Measurements from ENCODE around the gene NKAIN2.
"Not testable (repeated sequence)": the region's sequence is repeated elsewhere in the genome, so short reads cannot be mapped to it uniquely, and the experiment has no call there.

Gene NKAIN2

GRCh38 chr6:123972600-123973294 is 169.1 kb downstream of the NKAIN2 start:
- no peak for DNase-seq

DNA sequence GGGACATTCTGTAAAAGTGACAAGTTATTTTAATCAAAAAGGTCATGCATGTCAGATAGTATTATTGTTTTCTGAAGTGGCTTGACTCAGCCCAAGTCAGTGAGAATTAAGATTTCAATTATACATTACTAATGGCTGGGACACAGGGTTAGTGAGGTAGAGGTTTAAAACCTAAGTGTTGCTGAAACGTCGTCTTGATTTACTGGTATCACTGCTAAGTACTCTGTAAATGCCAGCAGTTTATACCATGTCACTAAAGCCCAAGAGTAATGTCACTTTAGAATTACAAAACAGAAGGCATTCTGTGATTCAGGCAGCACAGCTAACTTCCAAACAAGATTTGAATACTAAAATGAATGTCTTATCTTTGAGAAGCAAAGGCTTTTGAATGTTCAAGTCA is 176.6 kb downstream of the NKAIN2 start:
- no peak for DNase-seq

- DNase-seq = no peak
Observed at GRCh38 chr6:123986938-123987337, 183.3 kb downstream of the NKAIN2 start.

DNA sequence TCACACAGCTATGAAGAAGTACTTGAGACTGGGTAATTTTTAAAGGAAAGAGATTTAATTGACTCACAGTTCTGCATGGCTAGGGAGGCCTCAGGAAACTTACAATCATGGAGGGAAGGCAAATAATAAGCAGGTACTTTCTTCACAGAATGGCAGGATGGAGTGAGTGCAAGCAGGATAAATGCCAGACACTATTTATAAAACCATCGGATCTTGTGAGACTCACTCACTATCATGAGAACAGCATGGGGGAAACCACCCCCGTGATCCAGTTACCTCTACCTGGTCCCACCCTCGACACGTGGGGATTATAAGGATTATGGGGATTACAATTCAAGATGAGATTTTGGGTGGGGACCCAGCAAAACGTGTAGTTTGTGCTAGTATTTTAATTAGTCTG is 186.3 kb downstream of the NKAIN2 start:
- DNase-seq = not testable (repeated sequence)

DNA sequence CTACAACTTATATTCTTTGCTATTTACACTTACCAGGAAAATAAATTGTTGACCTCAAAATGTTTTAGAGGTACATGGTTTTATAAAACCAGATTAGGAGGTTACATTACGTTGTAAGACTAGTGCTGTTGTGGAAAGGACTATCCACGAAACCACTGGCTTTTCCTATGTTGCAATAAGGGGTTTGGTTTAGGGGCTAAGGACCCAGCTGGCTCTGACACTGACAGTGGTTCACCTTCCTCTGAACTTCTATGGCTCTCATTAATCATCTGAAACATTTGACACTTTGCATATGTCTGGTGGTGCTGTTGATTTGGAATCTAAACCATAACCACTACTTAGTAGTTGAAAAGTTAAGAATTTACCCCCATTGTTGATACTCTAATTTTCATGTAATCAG is 186.7 kb downstream of the NKAIN2 start:
- no peak for DNase-seq

- DNase-seq = no peak
Observed at GRCh38 chr6:123994168-123994567, 190.5 kb downstream of the NKAIN2 start.

DNA sequence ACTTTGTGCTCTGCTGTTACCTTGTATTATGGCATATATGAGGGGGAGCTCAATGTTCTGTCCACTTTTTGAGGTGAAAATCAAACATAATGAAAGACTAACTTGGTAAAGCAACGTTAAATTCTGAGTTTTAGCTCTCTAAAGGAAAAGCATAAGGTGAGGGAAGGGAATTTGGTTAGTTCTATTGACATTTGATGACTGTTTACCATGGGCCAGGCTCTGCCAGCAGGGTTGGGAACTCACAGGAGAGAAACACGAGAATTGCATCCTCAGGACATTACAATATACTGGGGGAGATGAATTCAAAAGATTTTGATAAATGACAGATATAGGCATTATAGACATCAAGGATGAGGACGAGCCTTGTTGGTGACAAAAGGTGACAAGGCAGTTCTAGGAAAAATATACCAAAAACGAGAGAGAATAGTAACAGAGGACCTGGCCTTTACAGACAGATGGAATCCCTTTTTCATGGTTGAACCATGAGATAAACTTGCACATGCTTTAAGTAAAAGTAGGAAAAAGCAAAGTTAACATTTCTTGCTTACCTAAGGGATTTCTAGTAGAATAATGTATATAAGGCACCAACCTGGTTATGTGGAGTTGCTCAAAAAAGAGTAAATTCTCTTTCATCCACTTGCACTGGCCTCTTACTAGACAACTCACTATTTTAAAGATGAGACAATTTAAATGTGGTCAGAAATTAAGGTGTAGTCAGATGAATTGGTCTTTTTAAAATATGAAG is 191.4 kb downstream of the NKAIN2 start:
- no peak for DNase-seq

DNA sequence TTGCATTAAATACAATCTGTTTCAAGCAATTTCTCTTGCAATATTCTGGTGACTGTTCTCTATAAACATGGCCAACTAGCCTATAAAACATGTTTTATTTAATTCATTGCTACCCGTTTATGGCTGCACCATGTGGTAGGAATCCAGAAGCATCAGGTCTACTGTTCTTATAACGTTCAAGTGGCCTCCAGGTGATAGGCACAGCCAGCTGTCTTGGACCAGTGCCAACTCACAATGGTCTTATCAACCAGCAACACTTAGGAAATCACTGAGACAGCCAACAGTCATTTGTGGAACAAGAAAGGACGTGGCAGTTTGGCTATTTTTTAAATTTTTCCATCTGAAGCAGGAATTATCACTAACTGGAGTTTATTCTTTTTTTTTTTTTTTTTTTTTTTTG is 193.6 kb downstream of the NKAIN2 start:
- no peak for DNase-seq

DNA sequence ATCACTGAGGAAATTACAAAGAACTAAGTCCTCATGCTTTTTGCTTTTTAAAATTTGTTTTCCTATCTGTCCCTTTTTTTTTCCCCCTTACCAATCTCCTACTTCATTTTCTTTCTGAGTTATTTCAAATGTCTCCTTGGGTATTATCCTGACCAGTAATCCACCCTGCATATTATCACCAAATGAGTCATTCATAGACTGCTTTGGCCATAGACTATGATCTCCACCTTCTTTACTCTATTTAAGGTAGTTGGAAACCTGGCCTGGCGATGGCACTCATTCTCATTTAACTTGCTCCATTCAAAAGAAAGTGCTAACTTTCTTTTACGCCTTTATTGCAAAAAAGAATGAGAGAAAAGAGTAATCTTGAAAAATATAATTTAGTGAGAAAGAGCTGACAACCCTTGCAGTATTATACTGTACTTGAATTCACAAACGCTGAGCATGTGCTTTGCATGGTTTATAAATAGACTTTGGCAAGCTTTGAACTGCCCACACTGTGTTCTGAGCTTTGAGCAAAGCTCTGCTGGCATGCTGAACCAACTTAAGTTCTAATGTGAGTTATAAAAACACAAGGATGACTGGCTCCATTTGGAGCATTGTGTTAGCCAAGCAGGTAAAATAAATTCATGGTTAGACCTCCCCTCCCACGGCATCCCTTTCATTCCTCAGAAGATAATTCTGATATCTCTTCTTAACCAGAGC is 198.9 kb downstream of the NKAIN2 start:
- DNase-seq = no peak

GRCh38 chr6:124007266-124007665 is 203.6 kb downstream of the NKAIN2 start:
- DNase-seq = no peak

GRCh38 chr6:124008000-124008987 is 204.6 kb downstream of the NKAIN2 start:
- DNase-seq = no peak

DNA sequence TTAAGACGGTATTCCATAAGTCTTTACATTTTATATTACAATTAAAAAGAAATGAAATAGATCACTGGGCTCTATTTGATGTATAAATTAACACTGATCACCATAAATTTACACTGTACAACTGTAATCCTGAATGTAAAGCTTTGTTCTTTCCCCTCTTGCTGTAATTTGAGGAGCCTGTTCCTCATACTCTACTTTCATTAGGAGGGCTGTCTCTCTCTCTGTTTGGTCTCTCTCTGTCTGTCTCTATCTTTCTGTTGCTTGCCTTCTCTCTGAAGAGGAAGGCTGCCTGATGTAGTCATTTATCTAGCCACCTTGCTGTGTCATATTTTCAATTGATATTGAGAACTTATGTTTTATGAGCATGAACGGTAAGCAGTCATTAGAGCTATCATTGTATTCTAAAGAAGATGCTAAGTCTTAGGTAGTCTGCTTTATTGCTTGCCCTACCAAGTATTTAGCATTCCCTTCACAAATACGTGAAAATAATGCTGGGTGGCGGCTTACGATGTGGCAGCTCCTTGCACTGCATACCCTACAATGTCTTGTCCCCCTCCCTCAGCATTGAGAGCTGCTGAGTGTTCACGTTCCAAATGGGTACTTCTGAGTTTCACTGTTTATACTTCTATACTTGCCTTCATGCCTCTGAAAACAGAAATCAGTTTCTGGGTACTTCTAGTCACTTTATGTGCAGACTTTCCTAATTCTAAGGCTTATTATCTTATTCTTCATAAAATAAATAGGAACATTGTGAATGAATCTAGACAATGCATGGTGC is 205.5 kb downstream of the NKAIN2 start:
- no peak for DNase-seq

- DNase-seq = no peak
Observed at GRCh38 chr6:124010574-124010973, 206.9 kb downstream of the NKAIN2 start.

- no peak for DNase-seq
Observed at GRCh38 chr6:124011180-124011579, 207.5 kb downstream of the NKAIN2 start.

DNA sequence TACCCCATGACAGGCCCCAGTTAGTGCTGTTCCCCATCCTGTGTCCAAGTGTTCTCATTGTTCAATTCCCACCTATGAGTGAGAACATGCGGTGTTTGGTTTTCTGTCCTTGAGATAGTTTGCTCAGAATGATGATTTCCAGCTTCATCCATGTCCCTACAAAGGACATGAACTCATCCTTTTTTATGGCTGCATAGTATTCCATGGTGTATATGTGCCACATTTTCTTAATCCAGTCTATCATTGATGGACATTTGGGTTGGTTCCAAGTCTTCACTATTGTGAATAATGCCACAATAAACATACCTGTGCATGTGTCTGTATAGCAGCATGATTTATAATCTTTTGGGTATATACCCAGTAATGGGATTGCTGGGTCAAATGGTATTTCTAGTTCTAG is 218.4 kb downstream of the NKAIN2 start:
- DNase-seq = not testable (repeated sequence)

DNA sequence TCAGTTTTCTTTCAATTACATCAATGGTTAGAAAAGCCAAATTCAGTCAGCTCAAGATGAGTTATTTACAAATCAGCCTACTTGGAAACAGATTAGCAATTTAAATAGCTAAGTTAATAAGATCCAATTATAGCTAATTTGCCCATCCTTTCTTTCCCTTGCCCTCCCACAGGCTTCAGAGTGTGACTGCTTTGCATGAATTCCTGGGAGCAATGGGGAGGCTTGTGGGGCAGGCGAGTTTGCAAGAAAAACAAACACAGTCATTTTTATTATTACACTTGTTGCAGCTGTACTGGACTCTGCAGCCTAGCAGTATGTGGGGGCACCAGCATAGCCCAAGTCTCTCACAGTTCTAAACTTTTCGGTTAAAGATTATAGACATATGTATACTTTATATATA is 219.0 kb downstream of the NKAIN2 start:
- no peak for DNase-seq

- DNase-seq = no peak
Observed at GRCh38 chr6:124026694-124027093, 223.0 kb downstream of the NKAIN2 start.

DNA sequence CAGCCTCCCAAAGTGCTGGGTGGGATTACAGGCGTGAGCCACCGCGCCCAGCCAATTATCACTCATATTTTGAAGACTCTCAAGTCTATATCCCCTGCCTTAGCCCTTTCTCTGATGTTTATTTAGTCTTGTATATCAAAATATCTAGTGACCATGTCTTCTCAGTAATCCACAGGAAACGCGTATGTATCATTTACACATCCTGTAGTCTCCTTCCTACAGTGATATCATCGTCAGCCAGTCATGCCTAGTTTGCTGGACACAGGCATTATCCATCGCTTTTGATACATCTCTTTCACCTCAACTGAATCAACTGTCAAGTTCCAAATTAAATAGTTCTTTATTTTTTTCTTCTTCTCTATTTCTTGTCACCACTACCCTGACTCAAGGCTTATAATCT is 223.7 kb downstream of the NKAIN2 start:
- DNase-seq = no peak

DNA sequence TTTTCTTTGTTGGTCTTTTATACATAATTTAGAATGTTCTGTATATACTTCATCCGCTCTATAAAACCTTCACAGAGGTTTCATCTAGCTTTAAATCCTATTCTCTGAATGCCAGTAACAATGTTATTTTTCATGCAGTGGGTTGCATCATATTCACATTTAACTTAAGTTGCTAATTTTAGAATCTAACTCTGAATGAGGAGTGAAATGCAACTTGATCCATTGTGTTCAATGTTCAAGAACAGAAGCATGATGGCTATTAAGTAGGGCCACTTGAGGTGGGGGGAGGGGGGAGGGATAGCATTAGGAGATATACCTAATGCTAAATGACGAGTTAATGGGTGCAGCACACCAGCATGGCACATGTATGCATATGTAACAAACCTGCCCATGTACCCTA is 224.5 kb downstream of the NKAIN2 start:
- no peak for DNase-seq

- DNase-seq = no peak
Observed at GRCh38 chr6:124029567-124029966, 225.9 kb downstream of the NKAIN2 start.

DNA sequence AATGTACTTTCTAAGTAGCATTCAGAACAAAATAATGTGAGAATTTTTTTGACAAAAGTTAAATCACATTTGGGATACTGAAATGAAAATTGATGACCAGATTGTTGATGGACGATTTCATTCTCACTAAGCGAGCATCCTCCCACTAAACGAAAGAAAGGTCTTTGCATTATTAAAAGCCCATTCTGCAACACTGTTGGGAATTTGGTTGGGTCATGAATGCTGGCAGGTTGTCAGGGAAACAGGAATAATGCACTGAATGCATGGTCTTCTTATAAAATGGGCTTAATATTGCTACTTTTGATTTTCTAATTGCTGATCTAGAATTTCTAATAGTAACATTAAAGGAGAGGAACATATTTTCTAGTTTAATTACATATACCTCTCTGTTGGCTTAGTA is 229.8 kb downstream of the NKAIN2 start:
- no peak for DNase-seq

GRCh38 chr6:124036384-124036783 is 232.7 kb downstream of the NKAIN2 start:
- DNase-seq = no peak

All from kidney glomerular epithelial cell (primary cell).